H9 (cell line): ENCODE measurements around the gene CCDC92. TPM values are rescaled to one million over a fixed set of nuclear protein-coding genes. Genes with fewer than 3 reads are reported as not detected.

ENCODE experiments used
- DNase-seq: peaks from one replicate; pipeline ENCODE4 v3.0.0-alpha.2; 2017
- H2AFZ ChIP-seq: one replicate; pipeline ENCODE4 v1.6.1; 2013; ENCODE audit warnings: mild to moderate bottlenecking, low read length, control low read depth, moderate library complexity
- H2AK5ac ChIP-seq: 2 replicates; pipeline ENCODE4 v1.6.1; 2013; ENCODE audit warnings: low read length, control low read depth, mixed read lengths; ENCODE audit not compliant: insufficient read length
- H2BK120ac ChIP-seq: one replicate; pipeline ENCODE4 v1.6.1; 2013; ENCODE audit warnings: low read depth, mild to moderate bottlenecking, low read length, control low read depth, inconsistent platforms; ENCODE audit not compliant: poor library complexity, severe bottlenecking
- H2BK12ac ChIP-seq: 2 replicates; pipeline ENCODE4 v1.6.1; 2013; ENCODE audit warnings: low read length, control low read depth, mixed read lengths, low read depth; ENCODE audit not compliant: insufficient read length
- H2BK15ac ChIP-seq: 2 replicates; pipeline ENCODE4 v1.6.1; 2013; ENCODE audit warnings: low read depth, low read length, control low read depth
- H2BK20ac ChIP-seq: one replicate; pipeline ENCODE4 v1.6.1; 2013; ENCODE audit warnings: low read depth, mild to moderate bottlenecking, low read length, control low read depth, inconsistent platforms; ENCODE audit not compliant: poor library complexity, severe bottlenecking
- H2BK5ac ChIP-seq: 2 replicates; pipeline ENCODE4 v1.6.1; 2013; ENCODE audit warnings: low read length, control low read depth, mixed read lengths; ENCODE audit not compliant: insufficient read length
- H3K14ac ChIP-seq: 2 replicates; pipeline ENCODE4 v1.6.1; 2013; ENCODE audit warnings: low read length, control low read depth; ENCODE audit not compliant: insufficient read depth
- H3K18ac ChIP-seq: 2 replicates; pipeline ENCODE4 v1.6.1; 2013; ENCODE audit warnings: low read depth, mild to moderate bottlenecking, mixed read lengths, low read length, control low read depth; ENCODE audit not compliant: insufficient read length
- H3K23ac ChIP-seq: 2 replicates; pipeline ENCODE4 v1.6.1; 2013; ENCODE audit warnings: low read length, control low read depth, mixed read lengths, low read depth; ENCODE audit not compliant: insufficient read length
- H3K23me2 ChIP-seq: 2 replicates; pipeline ENCODE4 v1.6.1; 2013; ENCODE audit warnings: low read depth, mild to moderate bottlenecking, mixed read lengths, low read length, control low read depth; ENCODE audit not compliant: insufficient read length, poor library complexity, severe bottlenecking
- H3K27ac ChIP-seq: 2 replicates; pipeline ENCODE4 v1.5.1; 2013; ENCODE audit warnings: low read length, control low read depth, mixed read lengths, low read depth; ENCODE audit not compliant: insufficient read length
- H3K27me3 ChIP-seq: 2 replicates; pipeline ENCODE4 v1.6.1; 2013; ENCODE audit warnings: low read length, control low read depth, inconsistent platforms; ENCODE audit not compliant: insufficient read depth
- H3K4ac ChIP-seq: 2 replicates; pipeline ENCODE4 v1.6.1; 2013; ENCODE audit warnings: low read depth, mild to moderate bottlenecking, control low read depth, inconsistent platforms, low read length, moderate library complexity
- H3K4me1 ChIP-seq: 2 replicates; pipeline ENCODE4 v1.6.1; 2013; ENCODE audit warnings: low read length, control low read depth, inconsistent platforms; ENCODE audit not compliant: insufficient read depth
- H3K4me2 ChIP-seq: 2 replicates; pipeline ENCODE4 v1.6.1; 2013; ENCODE audit warnings: low read length, control low read depth, mixed read lengths; ENCODE audit not compliant: insufficient read length, insufficient read depth
- H3K56ac ChIP-seq: 2 replicates; pipeline ENCODE4 v1.6.1; 2013; ENCODE audit warnings: low read depth, mild to moderate bottlenecking, mixed read lengths, low read length, control low read depth; ENCODE audit not compliant: insufficient read length
- H3K79me1 ChIP-seq: 2 replicates; pipeline ENCODE4 v1.6.1; 2013; ENCODE audit warnings: low read depth, mild to moderate bottlenecking, moderate library complexity, low read length, control low read depth, inconsistent platforms; ENCODE audit not compliant: insufficient read depth, poor library complexity, severe bottlenecking
- H3K79me2 ChIP-seq: 2 replicates; pipeline ENCODE4 v1.6.1; 2013; ENCODE audit warnings: low read length, control low read depth, inconsistent platforms; ENCODE audit not compliant: insufficient read depth
- H3K9ac ChIP-seq: 2 replicates; pipeline ENCODE4 v1.6.1; 2013; ENCODE audit warnings: low read length, control low read depth, mixed read lengths; ENCODE audit not compliant: insufficient read length; ENCODE audit errors: extremely low read depth
- H3K9me3 ChIP-seq: one replicate; pipeline ENCODE4 v1.6.1; 2013; ENCODE audit warnings: low read depth, low read length, inconsistent platforms; ENCODE audit not compliant: control insufficient read depth
- H3T11ph ChIP-seq: one replicate; pipeline ENCODE4 v1.6.1; 2013; ENCODE audit warnings: mild to moderate bottlenecking, low read length, control low read depth, inconsistent platforms
- H4K20me1 ChIP-seq: one replicate; pipeline ENCODE4 v1.6.1; 2013; ENCODE audit not compliant: control insufficient read depth, insufficient read length, insufficient read depth
- H4K5ac ChIP-seq: 2 replicates; pipeline ENCODE4 v1.6.1; 2013; ENCODE audit warnings: low read depth, mild to moderate bottlenecking, mixed read lengths, low read length, control low read depth; ENCODE audit not compliant: insufficient read length
- H4K8ac ChIP-seq: replicated peaks from 2 replicates; pipeline ENCODE4 v1.6.1; 2013; ENCODE audit warnings: low read length, control low read depth, mixed read lengths, low read depth; ENCODE audit not compliant: insufficient read length
- H4K91ac ChIP-seq: 2 replicates; pipeline ENCODE4 v1.6.1; 2013; ENCODE audit warnings: low read depth, mild to moderate bottlenecking, moderate library complexity, mixed read lengths, low read length, control low read depth; ENCODE audit not compliant: insufficient read length
- H3K27ac Mint-ChIP-seq, 3 experiments: 2 replicates in 2 of 3; 3 replicates in 1 of 3; pipeline ENCODE4 v1.8.0; 2020 to 2021; ENCODE audit warnings: mixed read lengths in 3 of 3, mild to moderate bottlenecking in 1 of 3, moderate library complexity in 1 of 3
- H3K27me3 Mint-ChIP-seq: 2 replicates; pipeline ENCODE4 v1.8.0; 2021; ENCODE audit warnings: low read depth, mild to moderate bottlenecking, moderate library complexity, mixed read lengths
- H3K36me3 Mint-ChIP-seq, 3 experiments: 2 replicates in 2 of 3; 3 replicates in 1 of 3; pipeline ENCODE4 v1.8.0; 2020 to 2021; ENCODE audit warnings: low read depth in 3 of 3, mixed read lengths in 3 of 3; ENCODE audit not compliant: insufficient read depth in 1 of 3
- H3K4me1 Mint-ChIP-seq, 2 experiments: 2 replicates each; pipeline ENCODE4 v1.8.0; 2020; ENCODE audit warnings: mixed read lengths in 2 of 2
- H3K4me3 Mint-ChIP-seq, 2 experiments: 2 replicates in 1 of 2; 3 replicates in 1 of 2; pipeline ENCODE4 v1.8.0; 2020 to 2021; ENCODE audit warnings: mild to moderate bottlenecking in 2 of 2, mixed read lengths in 2 of 2, moderate library complexity in 1 of 2
- H3K9me3 Mint-ChIP-seq, 2 experiments: 2 replicates in 1 of 2; 3 replicates in 1 of 2; pipeline ENCODE4 v1.8.0; 2020; ENCODE audit warnings: mild to moderate bottlenecking in 2 of 2, mixed read lengths in 2 of 2, moderate library complexity in 1 of 2
- CTCF ChIP-seq: fragments of 200-600 bp; sonication (generic); conservative IDR thresholded peaks from 3 replicates; pipeline ENCODE4 v1.8.0; 2021; ENCODE audit warnings: antibody characterized with exemption, mild to moderate bottlenecking
- WGBS: extraction: QIAGEN DNeasy Blood & Tissue Kit; methylation state at CpG from one replicate; pipeline ENCODE4 v1.1.7; 2013; ENCODE audit warnings: missing lambda C conversion rate, low lambda C conversion rate, mixed read lengths; ENCODE audit not compliant: insufficient read length; ENCODE audit errors: extremely low coverage; 5-methylcytosine and 5-hydroxymethylcytosine counted together
- total RNA-seq: library from RNA; stranded (reverse); gene quantifications from 2 replicates; pipeline ENCODE4 v1.2.1, GENCODE V29; 2021

CCDC92 gene
- total RNA-seq, 1 experiment from 2014 or later, result 1.3 TPM

- Mint-ChIP-seq H3K4me1 (peaks cover 17 to 18% of the 10 kb centered on the region in 2 experiments), H3K4me3 (no peak overlapping the region), H3K27me3 (peaks cover 82% of the 10 kb centered on the region), H3K36me3 (no peaks in the 10 kb centered on the region), H3K9me3 (no peaks in the 10 kb centered on the region), H3K27ac (no peak overlapping the region)
- no peak overlapping the region for H2BK12ac ChIP-seq
- WGBS, result no CpG with 5 or more reads among the region's 12 CpGs
- TF ChIP-seq CTCF, result no peak
- no peak overlapping the region for H3K56ac ChIP-seq
- no peak overlapping the region for H3K27ac ChIP-seq
- H2BK20ac ChIP-seq, result no peak overlapping the region
- H4K91ac ChIP-seq, result no peak overlapping the region
- H3K79me1 ChIP-seq, result no peaks in the 10 kb centered on the region
- H2AK5ac ChIP-seq, result no peak overlapping the region
- H4K8ac ChIP-seq, result no peak overlapping the region
- H3K23ac ChIP-seq, result no peak overlapping the region
- H3K18ac ChIP-seq, result no peak overlapping the region
- H3K27me3 ChIP-seq, result no peaks in the 10 kb centered on the region
- H2BK15ac ChIP-seq, result no peak overlapping the region
- no peak overlapping the region for H2AFZ ChIP-seq
- DNase-seq, result no peak
- no peaks in the 10 kb centered on the region for H3K23me2 ChIP-seq
- no peaks in the 10 kb centered on the region for H3K79me2 ChIP-seq
- no peak overlapping the region for H2BK5ac ChIP-seq
- H3K4me1 ChIP-seq, result no peaks in the 10 kb centered on the region
- no peaks in the 10 kb centered on the region for H3K9me3 ChIP-seq
- H3K4ac ChIP-seq, result no peak overlapping the region
- no peak overlapping the region for H2BK120ac ChIP-seq
- no peak overlapping the region for H3T11ph ChIP-seq
- H3K9ac ChIP-seq, result no peak overlapping the region
- H4K5ac ChIP-seq, result no peak overlapping the region
- no peak overlapping the region for H3K4me2 ChIP-seq
- no peak overlapping the region for H3K14ac ChIP-seq
- H4K20me1 ChIP-seq, result no peaks in the 10 kb centered on the region
Observed at GRCh38 chr12:123889848-123890535, 82.6 kb downstream of the CCDC92 start.
